Panc1 (cell line): Measurements from ENCODE around the gene ITPR2. TPM values are rescaled to one million over a fixed set of nuclear protein-coding genes. Genes with fewer than 3 reads are reported as not detected.

ENCODE experiments used
- ATAC-seq: fragments of 200-7000 bp; cut with Tn5 transposase; 2 replicates; pipeline ENCODE4 v1.9.1; 2020; ENCODE audit warnings: mild to moderate bottlenecking, moderate library complexity
- BruUV-seq: library from RNA; stranded (reverse); fragments of 400-500 nt; replicated peaks from 2 replicates; lab custom pipeline; 2021; lab: Mats Ljungman, UMichigan
- CTCF ChIA-PET: fragments of 300-600 bp; sonication (Branson Sonifier 250); formaldehyde crosslinking; loops from one replicate; lab custom pipeline; 2022; ENCODE audit warnings: antibody characterized with exemption; lab: Charles Lee
- POLR2A ChIA-PET: fragments of 300-600 bp; sonication (Branson Sonifier 250); formaldehyde crosslinking; loops from one replicate; lab custom pipeline; 2022; ENCODE audit warnings: antibody characterized with exemption; lab: Charles Lee
- DNase-seq: peaks from one replicate; pipeline ENCODE4 v3.0.0-alpha.2; 2010; ENCODE audit warnings: low read depth, low spot score
- H3K27ac ChIP-seq: 2 replicates; pipeline ENCODE4 v1.5.1; 2011; ENCODE audit warnings: mild to moderate bottlenecking, low read length, inconsistent platforms
- H3K27me3 ChIP-seq: fragments of 200-500 bp; sonication (Bioruptor generic); 2 replicates; pipeline ENCODE4 v1.6.0; 2014; ENCODE audit warnings: low read length, inconsistent platforms; ENCODE audit not compliant: control insufficient read depth, insufficient read depth
- H3K36me3 ChIP-seq: fragments of 200-500 bp; sonication (Bioruptor generic); 2 replicates; pipeline ENCODE4 v1.5.1; 2014; ENCODE audit warnings: inconsistent platforms, mild to moderate bottlenecking, low read length, moderate library complexity; ENCODE audit not compliant: control insufficient read depth, insufficient read depth
- H3K4me1 ChIP-seq: 2 replicates; pipeline ENCODE4 v1.5.1; 2011; ENCODE audit warnings: inconsistent platforms, mild to moderate bottlenecking, low read length, moderate library complexity; ENCODE audit not compliant: control insufficient read depth, insufficient read depth
- H3K4me3 ChIP-seq, 2 experiments: 2 replicates each; pipeline ENCODE4 v1.5.1; 2011 to 2012; ENCODE audit warnings: low read depth in 2 of 2, low read length in 2 of 2, mild to moderate bottlenecking in 2 of 2, inconsistent platforms in 1 of 2, moderate library complexity in 1 of 2
- H3K9me3 ChIP-seq: fragments of 200-500 bp; sonication (Bioruptor generic); 2 replicates; pipeline ENCODE4 v1.5.1; 2014; ENCODE audit warnings: low read depth, mild to moderate bottlenecking, inconsistent platforms, low read length, moderate library complexity; ENCODE audit not compliant: control insufficient read depth, insufficient read depth
- POLR2AphosphoS5 ChIP-seq: IDR thresholded peaks from 2 replicates; pipeline ENCODE4 v1.6.1; 2012; ENCODE audit warnings: mild to moderate bottlenecking, low read depth, low read length, moderate library complexity
- SIN3A ChIP-seq: IDR thresholded peaks from 2 replicates; pipeline ENCODE4 v1.6.1; 2012; ENCODE audit warnings: low read depth, mild to moderate bottlenecking, low read length, moderate library complexity, borderline replicate concordance; ENCODE audit not compliant: insufficient read depth
- TCF7L2 ChIP-seq: IDR thresholded peaks from 2 replicates; pipeline ENCODE4 v1.6.1; 2011; ENCODE audit warnings: mild to moderate bottlenecking, low read depth, low read length, inconsistent platforms
- in situ Hi-C: cut with HindIII; loops from 2 replicates; pipeline ENCODE4 v1.10.0; 2016; ENCODE audit warnings: low sequenced_read_pairs, low pct_unique_long_range_greater_than_20kb
- intact Hi-C: fragments of 100-400 bp; cut with micrococcal nuclease; formaldehyde crosslinking; loops from one replicate; pipeline ENCODE4 v1.10.0; 2022; ENCODE audit not compliant: unreplicated experiment
- total RNA-seq: library from RNA; stranded (reverse); gene quantifications from one replicate; pipeline ENCODE4 v1.2.1, GENCODE V29; 2021; ENCODE audit not compliant: unreplicated experiment
- TF ChIP-seq, protein P1 (sequence below): fragments of 450-650 bp; IDR thresholded peaks from 2 replicates; pipeline ENCODE4 v1.5.1; 2017; ENCODE audit warnings: mild to moderate bottlenecking
- TF ChIP-seq, protein P2 (sequence below), 2 experiments: IDR thresholded peaks; 2 replicates each; pipeline ENCODE4 v1.6.1; 2011 to 2012; ENCODE audit warnings: low read depth in 2 of 2, control low read depth in 1 of 2, low read length in 1 of 2, mild to moderate bottlenecking in 1 of 2, moderate library complexity in 1 of 2; ENCODE audit not compliant: insufficient read depth in 1 of 2

ITPR2 gene
- total RNA-seq, 1 experiment from 2014 or later, result 41.8 TPM

- Histone ChIP-seq H3K27me3 (no peaks in the 10 kb centered on the region), H3K4me3 (no peak overlapping the region), H3K27ac (no peak overlapping the region), H3K4me1 (no peaks in the 10 kb centered on the region), H3K36me3 (no peaks in the 10 kb centered on the region), H3K9me3 (no peaks in the 10 kb centered on the region)
- intact Hi-C loops, result no loop called here
- POLR2A ChIA-PET, result no interaction called here
- in situ Hi-C loops, result no loop called here
- no TSS peak for BruUV-seq
- CTCF ChIA-PET, result no interaction called here
- ATAC-seq (no peak), DNase-seq (no peak)
- TF ChIP-seq POLR2AphosphoS5 (no peak), TCF7L2 (no peak), SIN3A (no peak)
- TF ChIP-seq, protein P1, sequence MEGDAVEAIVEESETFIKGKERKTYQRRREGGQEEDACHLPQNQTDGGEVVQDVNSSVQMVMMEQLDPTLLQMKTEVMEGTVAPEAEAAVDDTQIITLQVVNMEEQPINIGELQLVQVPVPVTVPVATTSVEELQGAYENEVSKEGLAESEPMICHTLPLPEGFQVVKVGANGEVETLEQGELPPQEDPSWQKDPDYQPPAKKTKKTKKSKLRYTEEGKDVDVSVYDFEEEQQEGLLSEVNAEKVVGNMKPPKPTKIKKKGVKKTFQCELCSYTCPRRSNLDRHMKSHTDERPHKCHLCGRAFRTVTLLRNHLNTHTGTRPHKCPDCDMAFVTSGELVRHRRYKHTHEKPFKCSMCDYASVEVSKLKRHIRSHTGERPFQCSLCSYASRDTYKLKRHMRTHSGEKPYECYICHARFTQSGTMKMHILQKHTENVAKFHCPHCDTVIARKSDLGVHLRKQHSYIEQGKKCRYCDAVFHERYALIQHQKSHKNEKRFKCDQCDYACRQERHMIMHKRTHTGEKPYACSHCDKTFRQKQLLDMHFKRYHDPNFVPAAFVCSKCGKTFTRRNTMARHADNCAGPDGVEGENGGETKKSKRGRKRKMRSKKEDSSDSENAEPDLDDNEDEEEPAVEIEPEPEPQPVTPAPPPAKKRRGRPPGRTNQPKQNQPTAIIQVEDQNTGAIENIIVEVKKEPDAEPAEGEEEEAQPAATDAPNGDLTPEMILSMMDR, result no peak
- TF ChIP-seq, protein P2, sequence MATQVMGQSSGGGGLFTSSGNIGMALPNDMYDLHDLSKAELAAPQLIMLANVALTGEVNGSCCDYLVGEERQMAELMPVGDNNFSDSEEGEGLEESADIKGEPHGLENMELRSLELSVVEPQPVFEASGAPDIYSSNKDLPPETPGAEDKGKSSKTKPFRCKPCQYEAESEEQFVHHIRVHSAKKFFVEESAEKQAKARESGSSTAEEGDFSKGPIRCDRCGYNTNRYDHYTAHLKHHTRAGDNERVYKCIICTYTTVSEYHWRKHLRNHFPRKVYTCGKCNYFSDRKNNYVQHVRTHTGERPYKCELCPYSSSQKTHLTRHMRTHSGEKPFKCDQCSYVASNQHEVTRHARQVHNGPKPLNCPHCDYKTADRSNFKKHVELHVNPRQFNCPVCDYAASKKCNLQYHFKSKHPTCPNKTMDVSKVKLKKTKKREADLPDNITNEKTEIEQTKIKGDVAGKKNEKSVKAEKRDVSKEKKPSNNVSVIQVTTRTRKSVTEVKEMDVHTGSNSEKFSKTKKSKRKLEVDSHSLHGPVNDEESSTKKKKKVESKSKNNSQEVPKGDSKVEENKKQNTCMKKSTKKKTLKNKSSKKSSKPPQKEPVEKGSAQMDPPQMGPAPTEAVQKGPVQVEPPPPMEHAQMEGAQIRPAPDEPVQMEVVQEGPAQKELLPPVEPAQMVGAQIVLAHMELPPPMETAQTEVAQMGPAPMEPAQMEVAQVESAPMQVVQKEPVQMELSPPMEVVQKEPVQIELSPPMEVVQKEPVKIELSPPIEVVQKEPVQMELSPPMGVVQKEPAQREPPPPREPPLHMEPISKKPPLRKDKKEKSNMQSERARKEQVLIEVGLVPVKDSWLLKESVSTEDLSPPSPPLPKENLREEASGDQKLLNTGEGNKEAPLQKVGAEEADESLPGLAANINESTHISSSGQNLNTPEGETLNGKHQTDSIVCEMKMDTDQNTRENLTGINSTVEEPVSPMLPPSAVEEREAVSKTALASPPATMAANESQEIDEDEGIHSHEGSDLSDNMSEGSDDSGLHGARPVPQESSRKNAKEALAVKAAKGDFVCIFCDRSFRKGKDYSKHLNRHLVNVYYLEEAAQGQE (IDR thresholded peaks at IDR 0.05; ENCODE audit: insufficient read depth in 1 of 2, low read depth in 2 of 2, low read length in 1 of 2), result no peak
Measured at GRCh38 chr12:26380897-26381296, 452.1 kb downstream of the ITPR2 start.

GRCh38 chr12:26379777-26380467 is 453.1 kb downstream of the ITPR2 start:
- BruUV-seq, result no TSS peak
- POLR2A ChIA-PET, result interaction anchor here (0.6 kb wide), 1 partner anchor 102 kb away, joined by 3 read pairs; no protein-coding TSS in a partner anchor

More at GRCh38 chr12:26379777-26380467, 453.1 kb downstream of the ITPR2 start:
- Histone ChIP-seq H3K27ac (no peak overlapping the region), H3K36me3 (no peaks in the 10 kb centered on the region), H3K4me1 (no peaks in the 10 kb centered on the region), H3K27me3 (no peaks in the 10 kb centered on the region), H3K9me3 (no peaks in the 10 kb centered on the region), H3K4me3 (no peak overlapping the region)
- DNase-seq (no peak), ATAC-seq (no peak)
- CTCF ChIA-PET, result no interaction called here
- TF ChIP-seq, protein P2 (IDR thresholded peaks at IDR 0.05; ENCODE audit: insufficient read depth in 1 of 2, low read depth in 2 of 2, low read length in 1 of 2), result no peak
- no peak for TF ChIP-seq SIN3A
- intact Hi-C loops (no loop called here), in situ Hi-C loops (no loop called here)
